GM21423 (cell line): ENCODE data around the gene ARMC10.
"Not testable (repeated sequence)": the region's sequence is repeated elsewhere in the genome, so short reads cannot be mapped to it uniquely, and the experiment has no call there.

Experiments
- ATAC-seq: cut with Tn5 transposase; IDR thresholded peaks from one replicate; pipeline ENCODE4 v1.9.1; 2021; ENCODE audit warnings: mild to moderate bottlenecking, moderate library complexity; ENCODE audit not compliant: unreplicated experiment

ARMC10 gene

GRCh38 chr7:103074519-103075336 lies at the start of gene ARMC10, which contains the start of gene FBXL13:
Gene ARMC10 (plus strand): TSS chr7:103075140. CDS start chr7:103075273, 133 bp downstream.
Gene FBXL13 (minus strand): TSS chr7:103074796.
- peak; percentile 89 for ATAC-seq

GRCh38 chr7:103025341-103025740 lies 49.6 kb upstream of the ARMC10 start:
- no peak for ATAC-seq

GRCh38 chr7:103031024-103031423 lies 43.9 kb upstream of the ARMC10 start:
- no peak for ATAC-seq

GRCh38 chr7:103031781-103032180 lies 43.2 kb upstream of the ARMC10 start:
- no peak for ATAC-seq

GRCh38 chr7:103034318-103034717 lies 40.6 kb upstream of the ARMC10 start:
- not testable (repeated sequence) for ATAC-seq

GRCh38 chr7:103037476-103037822 lies 37.5 kb upstream of the ARMC10 start:
- ATAC-seq, result no peak

- ATAC-seq, result not testable (repeated sequence)
Measured at GRCh38 chr7:103037823-103038739, 36.9 kb upstream of the ARMC10 start.

GRCh38 chr7:103041815-103042214 lies 33.1 kb upstream of the ARMC10 start:
- ATAC-seq, result not testable (repeated sequence)

- no peak for ATAC-seq
Measured at GRCh38 chr7:103048833-103049232, 26.1 kb upstream of the ARMC10 start.

GRCh38 chr7:103051519-103051918 lies 23.4 kb upstream of the ARMC10 start:
- no peak for ATAC-seq

GRCh38 chr7:103056006-103056405 lies 18.9 kb upstream of the ARMC10 start:
- not testable (repeated sequence) for ATAC-seq

GRCh38 chr7:103058122-103058521 lies 16.8 kb upstream of the ARMC10 start:
- no peak for ATAC-seq

- ATAC-seq, result no peak
Measured at GRCh38 chr7:103059471-103059870, 15.5 kb upstream of the ARMC10 start.

- no peak for ATAC-seq
Measured at GRCh38 chr7:103063895-103064294, 11.0 kb upstream of the ARMC10 start.

GRCh38 chr7:103065667-103066066 lies 9.3 kb upstream of the ARMC10 start:
- ATAC-seq, result peak; percentile 58

- no peak for ATAC-seq
Measured at GRCh38 chr7:103068414-103069403, 6.2 kb upstream of the ARMC10 start.

GRCh38 chr7:103071000-103071399 lies 3.9 kb upstream of the ARMC10 start:
- ATAC-seq, result no peak

GRCh38 chr7:103073989-103074518 lies 886 bp upstream of the ARMC10 start:
- no peak for ATAC-seq

GRCh38 chr7:103075337-103075918 lies 488 bp downstream of the ARMC10 start:
- peak; percentile 44 for ATAC-seq

GRCh38 chr7:103076764-103077163 lies 1.8 kb downstream of the ARMC10 start:
- ATAC-seq, result no peak
